ENCODE measurements around the gene ZNF805. TPM values are rescaled to one million over a fixed set of nuclear protein-coding genes. Genes with fewer than 3 reads are reported as not detected.

ZNF805 gene
- total RNA-seq (8.6 and 8.7 TPM in 2 replicates), polyA plus RNA-seq (1.6 TPM in 2 replicates), polyA minus RNA-seq (20.7 and 29.8 TPM in 2 replicates), Bru-seq, nascent RNA (percentile 74 among the genes with signal in this experiment), BruChase-seq, experiment 1, labeled RNA remaining after a 6-hour chase (percentile 62 among the genes with signal in this experiment), BruChase-seq, experiment 2, labeled RNA remaining after a 2-hour chase (percentile 69 among the genes with signal in this experiment)
- polyA plus RNA-seq (2011; cell fraction: cytosol; rRNA removed): 1.7 and 1.8 TPM in 2 replicates
- polyA plus RNA-seq (2011; cell fraction: nucleus; rRNA removed): 3.5 and 3.7 TPM in 2 replicates
- 1.6 and 1.7 TPM in 2 replicates for polyA plus RNA-seq (2012)
- polyA minus RNA-seq (2011; cell fraction: cytosol; rRNA and poly(A)+ RNA removed): 9.2 TPM
- polyA minus RNA-seq (2011; cell fraction: nucleus; rRNA and poly(A)+ RNA removed): 11.0 and 14.7 TPM in 2 replicates
- long read RNA-seq, transcript ZNF805-202 (4 exons, 1,884 nt): major isoform, 5 of 5 reads
- long read RNA-seq, partial matches to known transcripts: 0 of 5 reads
- long read RNA-seq, other reads (novel, unspliced or antisense): 0 of 5 reads

DNA sequence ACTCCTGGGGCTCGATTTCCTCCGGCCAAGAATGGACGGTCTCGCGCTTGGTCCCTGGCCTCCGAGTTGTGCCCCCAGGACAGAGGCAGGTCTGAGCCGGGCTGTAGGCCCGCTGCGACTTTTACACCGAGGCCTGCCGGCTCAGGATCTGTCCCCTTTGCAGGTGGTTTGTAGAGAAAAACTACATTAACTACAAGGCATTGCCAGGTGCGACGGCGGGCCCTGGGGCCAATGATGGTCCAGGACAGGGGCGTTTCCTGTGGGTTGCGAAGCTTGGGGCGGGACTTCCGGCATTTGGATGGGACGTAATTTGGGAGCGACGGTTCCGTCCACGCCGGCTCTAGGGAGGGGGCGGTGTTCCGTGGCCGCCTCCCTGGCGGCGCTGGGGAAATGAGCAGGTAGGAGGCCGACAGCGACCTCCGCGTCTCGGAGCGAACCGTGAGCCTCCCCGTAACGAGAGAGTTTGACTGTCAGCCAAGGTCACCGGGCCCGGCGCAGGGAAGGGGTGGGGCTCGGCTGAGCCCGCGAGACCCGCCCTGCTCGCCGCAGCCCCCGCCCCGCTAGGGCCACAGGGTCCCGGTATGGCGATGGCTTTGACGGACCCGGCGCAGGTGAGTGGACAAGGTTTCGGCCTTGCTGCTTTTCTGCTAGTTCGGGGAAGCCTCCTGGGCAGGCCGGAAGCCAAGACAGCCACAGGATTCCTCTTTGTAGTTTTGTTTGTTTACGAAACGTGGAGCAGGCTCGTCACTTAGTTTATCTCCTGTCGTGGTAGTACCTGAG, at the start of gene ZNF805:
Gene ZNF805, plus strand, starts transcription at position 322 of the 780 bp plus-strand sequence. Its CDS starts 260 bp downstream, at position 582.
- no peaks in the 10 kb centered on the region for H3K27me3 ChIP-seq (ENCODE audit: control insufficient read depth in 2 of 2, insufficient read depth in 2 of 2, low read length in 2 of 2)
- peaks cover 0 to 12% of the 10 kb centered on the region in 2 experiments for H3K36me3 ChIP-seq (ENCODE audit: control insufficient read depth in 2 of 2, extremely low read depth in 1 of 2, insufficient read depth in 2 of 2, low read length in 2 of 2)
- intact Hi-C loops (cut with micrococcal nuclease) (loop anchor here (1.0 to 5.0 kb wide), 3 partner anchors 40 to 112 kb away; partner anchors contain the start of genes ZNF264, ZNF304 and ZNF460), dilution Hi-C loops (cut with MboI; ENCODE audit: extremely low pct_ligation_motif_present, low sequenced_read_pairs) (no loop called here)
- ChIA-PET POLR2A (interaction anchor here (0.7 kb wide), 1 partner anchor 10 kb away, joined by 4 read pairs; the partner anchor contains the start of gene AURKC), CTCF (no interaction called here)
- peak; percentile 95 for DNase-seq (ENCODE audit: low read depth, low spot score)
- peaks cover 6% of the 10 kb centered on the region for H3K4me1 ChIP-seq (ENCODE audit: control insufficient read depth, extremely low read depth, insufficient read depth, low read length)
- H3K4me3 ChIP-seq (replicated peaks in 1 of 3; ENCODE audit: insufficient read depth in 1 of 3, low read depth in 1 of 3, low read length in 3 of 3): peak within 1 kb of the TSS; percentile 93 to 99 (median 96)
- H3K9ac ChIP-seq (replicated peaks; ENCODE audit: extremely low read depth, insufficient read depth, low read length): peak within 1 kb of the TSS; percentile 87
- H3K27ac ChIP-seq (ENCODE audit: insufficient read depth, low read depth, low read length): peak within 1 kb of the TSS; percentile 66
- FAIRE-seq: peak; percentile 99
- TSS peak; percentile 52 for BruUV-seq (replicated peaks)
- no peaks in the 10 kb centered on the region for H3K9me3 ChIP-seq (replicated peaks; ENCODE audit: control insufficient read depth, insufficient read depth, low read length)
- H4K20me1 ChIP-seq (replicated peaks; ENCODE audit: control insufficient read depth, extremely low read depth, insufficient read depth, low read length): no peaks in the 10 kb centered on the region
- no peaks in the 10 kb centered on the region for H3K9me1 ChIP-seq (replicated peaks; ENCODE audit: control insufficient read depth, extremely low read depth, insufficient read depth, low read length)
- H3K4me2 ChIP-seq (ENCODE audit: insufficient read depth, low read length): peak within 1 kb of the TSS; percentile 95
- TF ChIP-seq, protein P1, sequence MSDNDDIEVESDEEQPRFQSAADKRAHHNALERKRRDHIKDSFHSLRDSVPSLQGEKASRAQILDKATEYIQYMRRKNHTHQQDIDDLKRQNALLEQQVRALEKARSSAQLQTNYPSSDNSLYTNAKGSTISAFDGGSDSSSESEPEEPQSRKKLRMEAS (IDR thresholded peaks at IDR 0.05; ENCODE audit: insufficient read depth, insufficient read length): peak; percentile 72
- TF ChIP-seq GATA2 (IDR thresholded peaks at IDR 0.05; ENCODE audit: insufficient read depth, insufficient read length, low read depth, low read length) (no peak), EZH2 (IDR thresholded peaks at IDR 0.05; ENCODE audit: borderline replicate concordance, low read depth, low read length, severe bottlenecking) (no peak), POLR2A (IDR thresholded peaks at IDR 0.05; ENCODE audit: low read depth, low read length) (peak; percentile 44)
- H2AFZ ChIP-seq (ENCODE audit: low read depth, low read length): peak within 1 kb of the TSS; percentile 96
- peaks cover 30% of the 10 kb centered on the region for H3K79me2 ChIP-seq (ENCODE audit: control insufficient read depth, insufficient read depth, low read length)

Data from endothelial cell of umbilical vein (primary cell).